ENCODE results near the gene CHST11.

DNA sequence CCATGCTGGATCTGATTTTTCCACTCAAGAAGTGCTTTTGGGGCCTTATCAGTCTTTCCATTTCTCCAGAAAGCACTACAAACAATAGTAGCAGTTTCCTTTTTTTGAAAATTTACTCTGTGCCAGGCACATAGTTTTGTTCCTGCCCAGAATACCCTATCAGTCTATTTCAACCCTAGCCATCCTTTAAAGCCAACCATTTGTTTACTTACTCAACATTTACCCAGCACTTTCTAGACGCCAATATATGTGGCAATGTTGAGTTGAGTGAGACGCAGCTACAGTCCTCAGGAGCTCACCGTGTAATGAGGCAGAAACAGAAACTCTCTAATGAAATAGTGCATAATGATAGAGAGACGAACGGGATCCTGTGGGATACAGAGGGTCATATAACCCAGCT lies 32.9 kb upstream of the CHST11 start:
- TF ChIP-seq, protein P1, sequence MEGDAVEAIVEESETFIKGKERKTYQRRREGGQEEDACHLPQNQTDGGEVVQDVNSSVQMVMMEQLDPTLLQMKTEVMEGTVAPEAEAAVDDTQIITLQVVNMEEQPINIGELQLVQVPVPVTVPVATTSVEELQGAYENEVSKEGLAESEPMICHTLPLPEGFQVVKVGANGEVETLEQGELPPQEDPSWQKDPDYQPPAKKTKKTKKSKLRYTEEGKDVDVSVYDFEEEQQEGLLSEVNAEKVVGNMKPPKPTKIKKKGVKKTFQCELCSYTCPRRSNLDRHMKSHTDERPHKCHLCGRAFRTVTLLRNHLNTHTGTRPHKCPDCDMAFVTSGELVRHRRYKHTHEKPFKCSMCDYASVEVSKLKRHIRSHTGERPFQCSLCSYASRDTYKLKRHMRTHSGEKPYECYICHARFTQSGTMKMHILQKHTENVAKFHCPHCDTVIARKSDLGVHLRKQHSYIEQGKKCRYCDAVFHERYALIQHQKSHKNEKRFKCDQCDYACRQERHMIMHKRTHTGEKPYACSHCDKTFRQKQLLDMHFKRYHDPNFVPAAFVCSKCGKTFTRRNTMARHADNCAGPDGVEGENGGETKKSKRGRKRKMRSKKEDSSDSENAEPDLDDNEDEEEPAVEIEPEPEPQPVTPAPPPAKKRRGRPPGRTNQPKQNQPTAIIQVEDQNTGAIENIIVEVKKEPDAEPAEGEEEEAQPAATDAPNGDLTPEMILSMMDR (IDR thresholded peaks at IDR 0.05) = no peak
- TF ChIP-seq POLR2A (IDR thresholded peaks at IDR 0.05) = no peak
